IMR-90 (cell line): Measurements from ENCODE around the gene CHAC1. TPM values are rescaled to one million over a fixed set of nuclear protein-coding genes. Genes with fewer than 3 reads are reported as not detected.

Source experiments
- ATAC-seq: fragments of 200-7000 bp; cut with Tn5 transposase; 2 replicates; pipeline ENCODE4 v1.9.1; 2020; ENCODE audit warnings: low read depth, mild to moderate bottlenecking, moderate library complexity
- BruUV-seq: library from RNA; stranded (reverse); fragments of 400-500 nt; replicated peaks from 2 replicates; lab custom pipeline; 2021; lab: Mats Ljungman, UMichigan
- CTCF ChIA-PET: fragments of 300-600 bp; formaldehyde crosslinking; extraction: SDS; loops from one replicate; lab custom pipeline; 2021; ENCODE audit warnings: antibody characterized with exemption; lab: Yijun Ruan, JAX
- POLR2A ChIA-PET: fragments of 300-600 bp; sonication (Branson Sonifier 250); formaldehyde crosslinking; loops from one replicate; lab custom pipeline; 2022; ENCODE audit warnings: antibody characterized with exemption; ENCODE audit not compliant: unreplicated experiment; lab: Charles Lee
- DNase-seq: peaks from one replicate; pipeline ENCODE4 v3.0.0; 2013
- H2AFZ ChIP-seq: replicated peaks from 2 replicates; pipeline ENCODE3; 2013; ENCODE audit warnings: low read length, mild to moderate bottlenecking; ENCODE audit not compliant: poor library complexity
- H2AK5ac ChIP-seq: 2 replicates; pipeline ENCODE4 v1.6.1; 2013; ENCODE audit warnings: low read depth, low read length, inconsistent platforms
- H2AK9ac ChIP-seq: replicated peaks from 2 replicates; pipeline ENCODE3; 2013; ENCODE audit warnings: mild to moderate bottlenecking, low read depth, low read length, moderate library complexity; ENCODE audit not compliant: poor library complexity
- H2BK120ac ChIP-seq: 2 replicates; pipeline ENCODE4 v1.6.1; 2013; ENCODE audit warnings: low read depth, low read length, inconsistent platforms
- H2BK15ac ChIP-seq: 3 replicates; pipeline ENCODE4 v1.6.1; 2013; ENCODE audit warnings: low read depth, low read length, inconsistent platforms
- H2BK20ac ChIP-seq: 2 replicates; pipeline ENCODE4 v1.6.1; 2013; ENCODE audit warnings: low read depth, mild to moderate bottlenecking, inconsistent platforms, low read length, moderate library complexity
- H2BK5ac ChIP-seq: 2 replicates; pipeline ENCODE4 v1.6.1; 2013; ENCODE audit warnings: mild to moderate bottlenecking, low read depth, low read length, inconsistent platforms; ENCODE audit not compliant: poor library complexity, severe bottlenecking
- H3K14ac ChIP-seq: replicated peaks from 2 replicates; pipeline ENCODE4 v1.6.1; 2013; ENCODE audit warnings: low read depth, low read length, inconsistent platforms
- H3K18ac ChIP-seq: 2 replicates; pipeline ENCODE4 v1.6.1; 2013; ENCODE audit warnings: low read depth, low read length, control low read depth
- H3K23ac ChIP-seq: 2 replicates; pipeline ENCODE4 v1.6.1; 2013; ENCODE audit warnings: low read depth, low read length, inconsistent platforms
- H3K27ac ChIP-seq: 2 replicates; pipeline ENCODE4 v1.5.1; 2013; ENCODE audit warnings: mild to moderate bottlenecking, control low read depth, low read length; ENCODE audit not compliant: insufficient read depth
- H3K27me3 ChIP-seq: 2 replicates; pipeline ENCODE4 v1.6.1; 2013; ENCODE audit warnings: low read length; ENCODE audit not compliant: control insufficient read depth, insufficient read depth
- H3K36me3 ChIP-seq: 2 replicates; pipeline ENCODE4 v1.6.1; 2013; ENCODE audit warnings: low read length, mixed read lengths; ENCODE audit not compliant: control insufficient read depth, insufficient read depth
- H3K4ac ChIP-seq: 2 replicates; pipeline ENCODE4 v1.6.1; 2013; ENCODE audit warnings: low read depth, low read length, inconsistent platforms
- H3K4me1 ChIP-seq: 2 replicates; pipeline ENCODE4 v1.6.1; 2013; ENCODE audit warnings: low read length, mixed read lengths; ENCODE audit not compliant: control insufficient read depth, insufficient read depth
- H3K4me2 ChIP-seq: 2 replicates; pipeline ENCODE4 v1.6.1; 2013; ENCODE audit warnings: low read depth, mild to moderate bottlenecking, control low read depth, low read length, moderate library complexity
- H3K4me3 ChIP-seq: 2 replicates; pipeline ENCODE4 v1.5.1; 2013; ENCODE audit warnings: low read depth, mild to moderate bottlenecking, control low read depth, low read length, moderate library complexity; ENCODE audit not compliant: insufficient read depth
- H3K56ac ChIP-seq: 2 replicates; pipeline ENCODE4 v1.6.1; 2013; ENCODE audit warnings: low read length, inconsistent platforms; ENCODE audit not compliant: insufficient read depth; ENCODE audit errors: extremely low read depth
- H3K79me1 ChIP-seq, 2 experiments: 2 replicates each; pipeline ENCODE4 v1.6.1; 2013; ENCODE audit warnings: low read length in 2 of 2, inconsistent platforms in 1 of 2, low read depth in 1 of 2
- H3K9ac ChIP-seq: 2 replicates; pipeline ENCODE4 v1.6.1; 2013; ENCODE audit warnings: low read depth, low read length, control low read depth
- H3K9me1 ChIP-seq: 2 replicates; pipeline ENCODE4 v1.6.1; 2013; ENCODE audit warnings: low read length, inconsistent platforms; ENCODE audit not compliant: insufficient read depth
- H3K9me3 ChIP-seq: 2 replicates; pipeline ENCODE4 v1.6.1; 2013; ENCODE audit warnings: low read length; ENCODE audit not compliant: control insufficient read depth, insufficient read depth
- H4K20me1 ChIP-seq: 2 replicates; pipeline ENCODE4 v1.6.1; 2013; ENCODE audit warnings: low read length, inconsistent platforms; ENCODE audit not compliant: insufficient read depth
- H4K5ac ChIP-seq: 2 replicates; pipeline ENCODE4 v1.6.1; 2013; ENCODE audit warnings: mild to moderate bottlenecking, low read depth, low read length, control low read depth
- H4K8ac ChIP-seq, 2 experiments: 2 replicates each; pipeline ENCODE4 v1.6.1; 2013; ENCODE audit warnings: low read depth in 2 of 2, low read length in 2 of 2, control low read depth in 1 of 2, inconsistent platforms in 1 of 2
- H4K91ac ChIP-seq: 2 replicates; pipeline ENCODE4 v1.6.1; 2013; ENCODE audit warnings: low read depth, low read length, inconsistent platforms; ENCODE audit not compliant: insufficient read depth
- BHLHE40 ChIP-seq: fragments of 150-350 bp; IDR thresholded peaks from 2 replicates; pipeline ENCODE4 v1.6.1; 2016; ENCODE audit warnings: mild to moderate bottlenecking, low read depth, low read length
- CEBPB ChIP-seq: IDR thresholded peaks from 2 replicates; pipeline ENCODE4 v1.6.1; 2012; ENCODE audit warnings: low read depth, low read length, improper control_type of control experiment
- CTCF ChIP-seq: conservative IDR thresholded peaks from 2 replicates; pipeline ENCODE4 v1.5.1; 2012; ENCODE audit warnings: mild to moderate bottlenecking, low read depth, low read length, improper control_type of control experiment
- NFE2L2 ChIP-seq: fragments of 150-350 bp; IDR thresholded peaks from 2 replicates; pipeline ENCODE4 v1.6.1; 2016; ENCODE audit warnings: low read depth, mild to moderate bottlenecking, low read length
- RCOR1 ChIP-seq: IDR thresholded peaks from 2 replicates; pipeline ENCODE4 v1.6.1; 2012; ENCODE audit warnings: mild to moderate bottlenecking, low read length, improper control_type of control experiment; ENCODE audit not compliant: insufficient replicate concordance
- RFX5 ChIP-seq: IDR thresholded peaks from 2 replicates; pipeline ENCODE4 v1.8.0; 2012; ENCODE audit warnings: low read depth, mild to moderate bottlenecking, low read length, moderate library complexity
- WGBS, 2 experiments: methylation state at CpG; one replicate each; pipeline versions ENCODE4 v1.1.5 to v1.1.7; 2013; ENCODE audit warnings: missing lambda C conversion rate in 2 of 2; ENCODE audit not compliant: insufficient read length in 1 of 2; ENCODE audit errors: extremely low coverage in 2 of 2; 5-methylcytosine and 5-hydroxymethylcytosine counted together
- dilution Hi-C: fragments of 300-500 bp; cut with HindIII; formaldehyde crosslinking; loops from one replicate; pipeline ENCODE4 v1.14.3; 2018; ENCODE audit warnings: low sequenced_read_pairs; ENCODE audit not compliant: unreplicated experiment
- in situ Hi-C: fragments of 300-500 bp; cut with MboI; formaldehyde crosslinking; loops from 3 replicates; pipeline ENCODE4 v1.14.3; 2019; ENCODE audit warnings: low sequenced_read_pairs, inconsistent platforms, mixed read lengths
- intact Hi-C: fragments of 100-400 bp; cut with micrococcal nuclease; formaldehyde crosslinking; loops from 2 replicates; pipeline ENCODE4 v1.10.0; 2022
- polyA plus RNA-seq, 3 experiments: library from polyadenylated mRNA; depleted of rRNA; stranded (reverse); fragments of >200 nt; gene quantifications; 2 replicates each; pipeline ENCODE4 v1.2.3, GENCODE V29; 2012; ENCODE audit warnings: low replicate concordance in 1 of 3
- total RNA-seq: library from RNA; depleted of rRNA; stranded (reverse); fragments of >200 nt; gene quantifications from 2 replicates; pipeline ENCODE4 v1.2.3, GENCODE V29; 2012

CHAC1 gene
- total and polyA plus RNA-seq, 2 of the 4 experiments (the other 2 are of a cell fraction) = 51.3 to 77.8 TPM

- Histone ChIP-seq H3K4me3 (no peak overlapping the region), H2AK5ac (peak overlapping the region; percentile 13; the same call in 1 of the 2 replicates), H4K8ac (no peak overlapping the region), H3K18ac (no peak overlapping the region), H2BK15ac (no peak overlapping the region), H2BK20ac (no peak overlapping the region; the same call in 1 of the 2 replicates), H2AFZ (no peak overlapping the region), H2BK5ac (no peak overlapping the region), H3K4me1 (peaks cover 18% of the 10 kb centered on the region), H4K20me1 (peaks cover 13% of the 10 kb centered on the region), H2AK9ac (no peak overlapping the region), H4K91ac (no peak overlapping the region), H3K9me3 (no peaks in the 10 kb centered on the region), H3K4ac (peak overlapping the region; percentile 24; the same call in 1 of the 2 replicates), H4K5ac (no peak overlapping the region), H2BK120ac (no peak overlapping the region), H3K56ac (no peak overlapping the region), H3K14ac (no peak overlapping the region), H3K23ac (no peak overlapping the region), H3K79me1 (peaks cover 0 to 26% of the 10 kb centered on the region in 2 experiments; a peak in 2 of 4 replicates), H3K4me2 (no peak overlapping the region), H3K27ac (no peak overlapping the region), H3K9me1 (peaks cover 6% of the 10 kb centered on the region; the same call in 1 of the 2 replicates), H3K27me3 (no peaks in the 10 kb centered on the region), H3K36me3 (peaks cover 13% of the 10 kb centered on the region), H3K9ac (no peak overlapping the region)
- TF ChIP-seq RFX5 = no peak
- TF ChIP-seq CTCF = no peak
- no peak for TF ChIP-seq BHLHE40
- TF ChIP-seq RCOR1 = no peak
- no peak for TF ChIP-seq NFE2L2
- no peak for TF ChIP-seq CEBPB
- POLR2A ChIA-PET = no interaction called here
- ATAC-seq = no peak
- CTCF ChIA-PET = interaction anchor here (1.2 to 1.3 kb wide), 2 partner anchors 110 to 111 kb away, joined by 3 read pairs; no protein-coding TSS in a partner anchor
- 100% methylated on average over 2 of the region's 7 CpGs; no CpG with 5 or more reads in 1 of the 2 experiments for WGBS, 2 experiments
- intact Hi-C loops (loop anchor here (10.0 kb wide), 1 partner anchor 207 kb away; the partner anchor contains the start of gene INO80), dilution Hi-C loops (no loop called here), in situ Hi-C loops (loop anchor here (10.0 kb wide), 1 partner anchor 117 kb away; no protein-coding TSS in a partner anchor)
- no peak for DNase-seq
- BruUV-seq = no TSS peak
Measured at GRCh38 chr15:40908095-40908494, 45.2 kb upstream of the CHAC1 start.
